K562 (cell line): ENCODE measurements around the gene MEX3C. TPM values are rescaled to one million over a fixed set of nuclear protein-coding genes. Genes with fewer than 3 reads are reported as not detected.

Experiments
- ATAC-seq: fragments of 200-7000 bp; cut with Tn5 transposase; 3 replicates; pipeline ENCODE4 v1.9.1; 2020; ENCODE audit warnings: moderate library complexity
- BruUV-seq: library from RNA; stranded (reverse); fragments of 400-500 nt; replicated peaks from 2 replicates; lab custom pipeline; 2021; lab: Mats Ljungman, UMichigan
- CTCF ChIA-PET: fragments of 300-600 bp; formaldehyde crosslinking; extraction: SDS; loops from one replicate; lab custom pipeline; 2021; ENCODE audit warnings: low intra/inter-chr PET ratio; lab: Yijun Ruan, JAX
- POLR2A ChIA-PET: fragments of 300-600, 350-650 bp; sonication (Branson Sonifier 250); formaldehyde crosslinking; extraction: SDS; loops from one replicate; lab custom pipeline; 2021; ENCODE audit warnings: antibody characterized with exemption, inconsistent platforms; lab: Yijun Ruan, JAX
- DNase-seq, 4 experiments: peaks; one replicate each; pipeline versions ENCODE4 v3.0.0 to v3.0.0-alpha.2; 2011 to 2018; ENCODE audit warnings: low spot score in 3 of 4, mixed read lengths in 3 of 4; ENCODE audit errors: extremely low read depth in 1 of 4
- FAIRE-seq: peaks from 2 replicates; lab custom pipeline; 2011; peaks lifted over from hg19 to GRCh38; lab: Jason Lieb, UNC
- H2AFZ ChIP-seq: 2 replicates; pipeline ENCODE4 v1.6.0; 2011; ENCODE audit warnings: low read depth, low read length, control low read depth, inconsistent platforms
- H3K27ac ChIP-seq: fragments of 200-600 bp; 3 replicates; pipeline ENCODE4 v1.8.0; 2011; ENCODE audit warnings: low read depth, mild to moderate bottlenecking, control low read depth, inconsistent platforms, low read length, moderate library complexity, mixed read lengths; ENCODE audit errors: extremely low read depth
- H3K27me3 ChIP-seq, 2 experiments: fragments of 300-600 bp in 1 of 2; 2 replicates in 1 of 2; 3 replicates in 1 of 2; pipeline versions ENCODE4 v1.6.0 to v1.8.0; 2011; ENCODE audit warnings: inconsistent platforms in 2 of 2, low read length in 2 of 2, mild to moderate bottlenecking in 1 of 2, mixed read lengths in 1 of 2, moderate library complexity in 1 of 2; ENCODE audit not compliant: control insufficient read depth in 2 of 2, insufficient read depth in 2 of 2
- H3K36me3 ChIP-seq: fragments of 300-600 bp; 3 replicates; pipeline ENCODE4 v1.8.0; 2011; ENCODE audit warnings: mild to moderate bottlenecking, low read length, inconsistent platforms; ENCODE audit not compliant: control insufficient read depth, insufficient read depth
- H3K4me1 ChIP-seq, 2 experiments: fragments of 200-600 bp in 1 of 2; replicated peaks in 1 of 2; 2 replicates in 1 of 2; 3 replicates in 1 of 2; pipeline versions ENCODE4 v1.5.1 to v1.8.0; 2011; ENCODE audit warnings: inconsistent platforms in 2 of 2, low read length in 2 of 2, mild to moderate bottlenecking in 1 of 2, mixed read lengths in 1 of 2, moderate library complexity in 1 of 2; ENCODE audit not compliant: control insufficient read depth in 2 of 2, insufficient read depth in 2 of 2
- H3K4me2 ChIP-seq: 2 replicates; pipeline ENCODE4 v1.6.1; 2011; ENCODE audit warnings: low read length, control low read depth, inconsistent platforms, mixed read lengths; ENCODE audit not compliant: insufficient read depth
- H3K4me3 ChIP-seq: fragments of 200-600 bp; sonication (generic), shearing (Covaris generic); 2 replicates; pipeline ENCODE4 v1.5.1; 2016; ENCODE audit warnings: control low read depth, inconsistent platforms
- H3K79me2 ChIP-seq: fragments of 200-600 bp; 3 replicates; pipeline ENCODE4 v1.8.0; 2011; ENCODE audit warnings: low read length, inconsistent platforms; ENCODE audit not compliant: control insufficient read depth, insufficient read depth
- H3K9ac ChIP-seq, 2 experiments: 2 replicates each; pipeline versions ENCODE4 v1.6.0 to v1.6.1; 2011; ENCODE audit warnings: low read depth in 2 of 2, low read length in 2 of 2, control low read depth in 1 of 2, inconsistent platforms in 1 of 2, mild to moderate bottlenecking in 1 of 2, mixed read lengths in 1 of 2; ENCODE audit not compliant: insufficient read depth in 1 of 2
- H3K9me1 ChIP-seq: one replicate; pipeline ENCODE4 v1.6.0; 2011; ENCODE audit warnings: inconsistent platforms, mild to moderate bottlenecking, low read length, moderate library complexity; ENCODE audit not compliant: control insufficient read depth, insufficient read depth
- H3K9me3 ChIP-seq: replicated peaks from 2 replicates; pipeline ENCODE4 v1.5.1; 2011; ENCODE audit warnings: low read depth, low read length, inconsistent platforms; ENCODE audit not compliant: control insufficient read depth, insufficient read depth
- H4K20me1 ChIP-seq: replicated peaks from 2 replicates; pipeline ENCODE4 v1.6.1; 2011; ENCODE audit warnings: low read length, inconsistent platforms, mixed read lengths; ENCODE audit not compliant: control insufficient read depth, insufficient read depth
- EGR1 ChIP-seq: fragments of 450-650 bp; conservative IDR thresholded peaks from 2 replicates; pipeline ENCODE4 v1.6.1; 2017; ENCODE audit warnings: mild to moderate bottlenecking
- NFE2L1 ChIP-seq: fragments of 450-650 bp; IDR thresholded peaks from 2 replicates; pipeline ENCODE4 v1.6.1; 2016; ENCODE audit warnings: missing genetic modification characterization, low read depth, mild to moderate bottlenecking, missing compliant biosample characterization, moderate library complexity, borderline replicate concordance
- TGIF2 ChIP-seq: sonication (generic); formaldehyde crosslinking; IDR thresholded peaks from 2 replicates; pipeline ENCODE4 v1.8.1; 2022; ENCODE audit warnings: mild to moderate bottlenecking, missing genetic modification reagents, moderate library complexity
- ZNF507 ChIP-seq: conservative IDR thresholded peaks from 2 replicates; pipeline ENCODE4 v1.6.1; 2017; ENCODE audit warnings: missing genetic modification characterization, missing compliant biosample characterization
- ZNF79 ChIP-seq: fragments of 250-450 bp; sonication (Bioruptor Pico); IDR thresholded peaks from 2 replicates; pipeline ENCODE4 v1.4.0; 2020; ENCODE audit warnings: low read depth, mild to moderate bottlenecking, moderate library complexity
- WGBS: fragments of 100-300 bp; shearing (Covaris generic); methylation state at CpG from one replicate; pipeline ENCODE4 v1.1.6; 2016; ENCODE audit warnings: low coverage, mixed read lengths; ENCODE audit not compliant: insufficient coverage; ENCODE audit errors: missing lambda C conversion rate; 5-methylcytosine and 5-hydroxymethylcytosine counted together
- in situ Hi-C: fragments of 300-500 bp; cut with MboI; formaldehyde crosslinking; loops from 4 replicates; pipeline ENCODE4 v1.15.0; 2018; ENCODE audit warnings: inconsistent platforms, mixed read lengths
- intact Hi-C: fragments of 100-400 bp; cut with micrococcal nuclease; formaldehyde crosslinking; loops from 2 replicates; pipeline ENCODE4 v1.14.2; 2022
- polyA plus RNA-seq, 8 experiments: library from polyadenylated mRNA; depleted of rRNA in 4 of 8; stranded (reverse) in 5 of 8; unstranded in 3 of 8; fragments of >200 nt; fragmentation: Nextera tagmentation in 2 of 8; fragmentation: Illumina TruSeq in 1 of 8; extraction: Ambion mirVana in 2 of 8; extraction: Trizol in 1 of 8; gene quantifications; 2 replicates each; pipeline versions ENCODE4 v1.2.1 to v1.2.3, GENCODE V29; 2011 to 2014; ENCODE audit warnings: inconsistent platforms in 1 of 8, missing spikeins in 1 of 8
- total RNA-seq, 7 experiments: library from RNA; depleted of rRNA in 6 of 7; stranded (reverse); fragments of >200 nt in 6 of 7; fragmentation: Illumina TruSeq in 2 of 7; extraction: Trizol in 2 of 7; gene quantifications; 2 replicates each; pipeline versions ENCODE4 v1.2.1 to v1.2.3, GENCODE V29; 2011 to 2021; ENCODE audit warnings: low replicate concordance in 1 of 7
- TF ChIP-seq, protein P1 (sequence below): sonication (generic); formaldehyde crosslinking; IDR thresholded peaks from 2 replicates; pipeline ENCODE4 v1.4.0; 2020; ENCODE audit warnings: mild to moderate bottlenecking, missing genetic modification reagents

The MEX3C gene
- total and polyA plus RNA-seq, 9 of the 15 experiments (the other 6 are each of a cell fraction or from before 2014, with no cell fraction given), result 2.4 to 14.2 (median 10.6) TPM

DNA sequence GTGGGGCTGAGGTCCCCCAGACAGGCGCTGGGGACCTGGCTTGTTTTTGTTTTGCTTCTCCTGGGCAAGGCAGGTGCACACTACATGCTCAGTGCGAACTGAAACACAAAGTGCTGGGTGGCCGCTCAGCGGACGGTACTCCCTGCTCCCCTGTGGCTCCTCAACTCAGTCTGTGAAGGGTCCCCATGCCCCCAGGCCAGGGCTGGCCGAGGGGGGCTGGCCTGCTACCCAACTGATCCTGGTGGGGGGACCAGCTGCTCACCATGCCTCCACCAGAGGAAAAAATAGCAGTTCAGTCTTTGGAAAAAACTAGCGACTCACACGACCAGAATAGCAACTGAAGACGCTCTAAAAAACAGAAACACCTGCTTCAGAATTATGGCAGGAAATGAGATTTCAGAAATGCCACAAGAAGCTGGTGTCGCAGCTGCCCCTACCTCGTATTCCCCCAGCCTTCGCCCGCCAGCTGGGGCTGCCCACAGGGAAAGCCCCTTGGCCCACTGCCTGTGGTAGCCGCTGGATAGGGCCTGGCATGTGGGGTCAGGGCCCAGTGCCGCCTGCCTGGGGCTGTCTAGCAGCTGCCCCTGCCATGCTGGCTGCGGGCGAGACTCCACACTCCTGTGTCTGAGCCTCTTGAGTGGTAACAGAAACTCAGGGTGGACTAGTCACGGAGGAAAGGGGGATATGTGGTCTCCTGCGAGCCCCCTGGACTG, 43.7 kb downstream of the MEX3C start (continued):
- TF ChIP-seq, protein P1, sequence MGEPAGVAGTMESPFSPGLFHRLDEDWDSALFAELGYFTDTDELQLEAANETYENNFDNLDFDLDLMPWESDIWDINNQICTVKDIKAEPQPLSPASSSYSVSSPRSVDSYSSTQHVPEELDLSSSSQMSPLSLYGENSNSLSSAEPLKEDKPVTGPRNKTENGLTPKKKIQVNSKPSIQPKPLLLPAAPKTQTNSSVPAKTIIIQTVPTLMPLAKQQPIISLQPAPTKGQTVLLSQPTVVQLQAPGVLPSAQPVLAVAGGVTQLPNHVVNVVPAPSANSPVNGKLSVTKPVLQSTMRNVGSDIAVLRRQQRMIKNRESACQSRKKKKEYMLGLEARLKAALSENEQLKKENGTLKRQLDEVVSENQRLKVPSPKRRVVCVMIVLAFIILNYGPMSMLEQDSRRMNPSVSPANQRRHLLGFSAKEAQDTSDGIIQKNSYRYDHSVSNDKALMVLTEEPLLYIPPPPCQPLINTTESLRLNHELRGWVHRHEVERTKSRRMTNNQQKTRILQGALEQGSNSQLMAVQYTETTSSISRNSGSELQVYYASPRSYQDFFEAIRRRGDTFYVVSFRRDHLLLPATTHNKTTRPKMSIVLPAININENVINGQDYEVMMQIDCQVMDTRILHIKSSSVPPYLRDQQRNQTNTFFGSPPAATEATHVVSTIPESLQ (CRISPR knock-in tag), result no peak
- TF ChIP-seq NFE2L1 (tag), result no peak
- no peak for TF ChIP-seq ZNF79
- TF ChIP-seq TGIF2 (CRISPR knock-in tag), result no peak

DNA sequence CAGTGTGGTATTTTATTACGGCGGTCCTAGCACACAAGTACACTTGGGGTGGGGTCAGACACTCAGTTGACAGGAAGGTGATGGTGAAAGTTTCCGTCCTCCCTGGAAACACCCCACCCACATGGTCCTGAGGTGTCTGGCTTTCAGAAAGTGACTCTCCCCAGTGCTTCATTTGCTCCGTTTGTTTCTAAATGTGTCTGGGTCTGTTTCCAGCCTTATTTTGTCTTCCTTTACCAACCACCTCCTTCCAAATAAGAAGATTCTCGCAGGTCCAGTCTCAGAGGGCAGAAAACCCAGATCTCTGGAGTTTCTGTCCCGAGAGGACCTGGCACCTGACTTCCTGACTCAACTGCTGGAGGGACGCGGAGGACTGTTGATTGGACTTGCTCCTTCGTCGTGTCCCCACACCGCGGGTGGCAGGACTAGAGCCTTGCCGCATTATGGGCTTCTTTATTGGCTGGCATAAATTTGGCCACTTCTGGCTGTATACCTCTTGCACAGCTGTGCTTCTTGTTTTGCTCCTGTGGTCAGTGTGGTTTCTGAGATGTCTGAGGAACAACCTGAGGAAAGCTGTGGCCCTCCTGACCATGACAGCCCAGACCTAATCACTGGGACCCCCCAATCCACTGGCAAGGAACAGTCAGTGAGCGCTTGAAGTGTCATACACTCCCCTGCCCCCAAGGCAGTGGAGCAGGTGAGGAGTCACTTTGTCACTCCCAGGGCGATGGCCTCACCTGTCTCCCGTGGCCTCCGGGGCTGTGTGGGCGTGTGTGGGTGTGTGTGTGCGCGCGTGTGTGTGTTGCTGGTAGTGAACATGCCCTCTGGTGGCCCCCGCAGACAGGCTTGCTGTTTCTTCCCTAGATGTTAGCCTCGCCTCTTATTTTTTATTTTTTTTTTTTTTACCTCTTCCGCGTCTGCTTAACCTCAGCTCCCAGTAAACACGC, 45.6 kb downstream of the MEX3C start:
- H3K9me1 ChIP-seq, result no peaks in the 10 kb centered on the region
- FAIRE-seq (no peak), ATAC-seq (peak; percentile 54), DNase-seq (no peak)
- H3K36me3 ChIP-seq, result no peaks in the 10 kb centered on the region
- H2AFZ ChIP-seq, result no peak overlapping the region
- intact Hi-C loops (no loop called here), in situ Hi-C loops (no loop called here)
- H3K27ac ChIP-seq, result no peak overlapping the region
- ChIA-PET POLR2A (no interaction called here), CTCF (no interaction called here)
- no TSS peak for BruUV-seq
- H3K4me3 ChIP-seq, result no peak overlapping the region
- 2% methylated on average over 19 of the region's 26 CpGs for WGBS
- no peaks in the 10 kb centered on the region for H3K79me2 ChIP-seq
- no peak overlapping the region for H3K9ac ChIP-seq
- H3K9me3 ChIP-seq, result no peaks in the 10 kb centered on the region
- no peak overlapping the region for H3K4me2 ChIP-seq
- peaks cover 2 to 33% of the 10 kb centered on the region in 2 experiments for H3K27me3 ChIP-seq
- TF ChIP-seq EGR1 (peak; percentile 78), ZNF507 (no peak)
- peaks cover 0 to 3% of the 10 kb centered on the region in 2 experiments; a peak in 2 of 5 replicates for H3K4me1 ChIP-seq
- H4K20me1 ChIP-seq, result no peaks in the 10 kb centered on the region
